ENCODE data around the gene GABBR1.

The GABBR1 gene

DNA sequence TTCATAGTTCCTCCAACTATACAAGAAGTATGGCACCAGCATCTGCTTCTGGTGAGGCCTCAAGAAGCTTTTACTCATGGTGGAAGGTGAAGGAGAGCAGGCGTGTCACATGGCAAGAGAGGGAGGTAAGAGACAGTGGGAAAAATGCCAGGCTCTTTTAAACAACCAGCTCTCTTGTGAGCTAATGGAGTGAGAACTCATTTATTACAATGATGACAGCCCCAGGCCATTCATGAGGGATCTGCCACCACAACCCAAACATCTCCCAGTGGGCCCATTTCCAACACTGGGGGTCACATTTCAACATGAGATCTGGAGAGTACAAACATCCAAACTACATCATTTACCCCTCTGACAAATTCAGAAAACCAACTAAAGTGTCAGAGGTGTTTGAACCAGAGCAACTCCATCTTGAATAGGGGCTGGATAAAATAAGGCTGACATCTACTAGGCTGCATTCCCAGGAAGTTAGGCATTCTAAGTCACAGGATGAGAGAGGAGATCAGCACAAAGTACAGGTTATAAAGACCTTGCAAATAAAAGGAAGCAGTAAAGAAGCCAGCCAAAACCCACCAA lies 71.3 kb downstream of the GABBR1 start:
- no peak for DNase-seq

DNA sequence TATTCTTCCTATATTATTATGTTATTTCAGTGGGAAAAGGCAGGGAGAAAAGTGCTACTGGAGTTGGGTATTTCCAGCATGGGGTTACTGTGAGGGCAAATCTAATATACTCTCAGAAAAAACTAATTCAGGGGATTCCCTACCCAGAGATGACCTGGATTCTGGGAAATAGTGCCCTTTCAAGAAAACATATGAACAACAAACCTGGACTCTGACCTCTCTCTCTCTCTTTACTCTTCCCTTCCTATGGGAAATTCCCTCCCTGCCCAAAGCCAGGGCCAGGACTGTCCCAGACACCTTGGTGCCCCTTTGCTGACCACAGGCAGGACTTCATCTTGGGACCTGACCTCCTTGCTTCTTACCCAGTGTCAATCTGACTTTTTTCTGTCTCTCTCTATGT lies 71.9 kb downstream of the GABBR1 start:
- DNase-seq: no peak

DNA sequence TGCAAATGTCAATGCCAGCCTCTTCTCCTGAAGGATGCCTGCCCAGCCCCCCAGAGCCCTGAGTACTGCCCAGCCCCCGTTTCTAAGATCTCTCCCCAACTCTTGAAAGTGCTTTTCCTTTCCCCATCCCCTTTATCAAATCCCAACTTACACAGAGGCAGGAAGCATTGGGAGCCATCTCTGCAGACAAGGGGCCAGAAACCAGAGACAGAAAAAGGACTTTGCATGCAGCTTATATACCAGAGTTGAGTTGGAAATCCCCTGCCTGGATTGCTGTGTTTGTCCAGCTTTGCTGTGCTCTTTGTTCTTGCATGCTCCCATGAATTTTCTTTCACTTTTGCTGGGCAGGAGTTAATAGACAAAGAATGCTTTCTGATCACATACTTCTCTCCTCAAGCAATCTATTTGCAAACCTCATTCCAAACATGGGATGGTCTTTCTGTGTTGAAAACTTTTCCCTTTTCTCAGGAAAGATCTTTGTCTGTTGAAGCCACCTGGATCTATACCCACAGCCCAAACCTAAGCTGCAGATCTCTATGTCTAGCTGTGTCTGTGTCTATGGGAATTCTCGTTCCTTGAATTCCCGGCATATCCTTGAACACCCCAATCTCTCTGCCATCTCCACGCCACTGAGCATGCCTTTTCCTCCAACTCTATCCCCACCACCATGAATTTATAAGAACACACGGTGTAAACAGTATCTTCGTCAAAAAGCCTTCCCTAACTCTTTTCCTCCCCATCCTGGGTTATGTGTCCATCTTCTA lies 73.3 kb downstream of the GABBR1 start, which contains the start of gene UBD:
Gene UBD (minus strand): TSS at position 209 of the 764 bp plus-strand sequence. CDS start 31 bp downstream, at position 178.
- no peak for DNase-seq

DNA sequence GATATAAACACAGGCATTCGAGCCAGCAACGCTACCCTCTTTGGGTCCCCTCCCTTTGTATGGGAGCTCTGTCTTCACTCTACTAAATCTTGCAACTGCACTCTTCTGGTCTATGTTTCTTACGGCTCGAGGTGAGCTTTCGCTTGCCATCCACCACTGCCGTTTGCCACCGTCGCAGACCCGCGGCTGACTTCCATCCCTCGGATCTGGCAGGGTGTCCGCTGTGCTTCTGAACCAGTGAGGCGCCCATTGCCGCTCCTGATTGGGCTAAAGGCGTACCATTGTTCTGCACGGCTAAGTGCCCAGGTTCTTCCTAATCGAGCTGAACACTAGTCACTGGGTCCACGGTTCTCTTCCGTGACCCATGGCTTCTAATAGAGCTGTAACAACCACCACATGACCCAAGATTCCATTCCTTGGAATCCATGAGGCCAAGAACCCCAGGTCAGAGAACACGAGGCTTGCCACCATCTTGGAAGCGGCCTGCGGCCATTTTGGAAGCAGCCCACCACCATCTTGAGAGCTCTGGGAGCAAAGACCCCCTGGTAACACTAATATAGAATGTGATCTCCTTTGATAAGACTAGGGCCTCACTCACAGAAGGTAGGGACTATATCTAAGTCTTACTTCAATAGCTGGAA lies 74.4 kb downstream of the GABBR1 start:
- DNase-seq: no peak

DNA sequence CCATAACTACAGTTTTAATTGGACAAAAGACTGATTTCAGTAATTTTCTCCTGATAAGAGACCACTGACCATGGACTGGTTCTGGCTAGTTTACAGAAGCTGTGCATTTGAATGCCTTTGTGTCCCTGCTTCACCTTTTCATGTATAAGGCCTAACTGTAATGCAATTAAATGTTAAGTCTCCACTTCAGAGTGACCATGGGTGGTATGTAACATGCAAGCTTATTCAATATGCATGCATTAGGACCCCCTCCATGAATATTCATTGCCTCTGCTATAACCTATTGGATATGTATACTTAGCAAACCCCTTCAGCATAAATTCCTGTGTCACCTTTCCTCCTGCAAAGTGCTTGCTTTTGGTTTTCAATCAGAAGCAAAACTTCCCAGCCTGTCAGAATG lies 75.7 kb downstream of the GABBR1 start:
- no peak for DNase-seq

DNA sequence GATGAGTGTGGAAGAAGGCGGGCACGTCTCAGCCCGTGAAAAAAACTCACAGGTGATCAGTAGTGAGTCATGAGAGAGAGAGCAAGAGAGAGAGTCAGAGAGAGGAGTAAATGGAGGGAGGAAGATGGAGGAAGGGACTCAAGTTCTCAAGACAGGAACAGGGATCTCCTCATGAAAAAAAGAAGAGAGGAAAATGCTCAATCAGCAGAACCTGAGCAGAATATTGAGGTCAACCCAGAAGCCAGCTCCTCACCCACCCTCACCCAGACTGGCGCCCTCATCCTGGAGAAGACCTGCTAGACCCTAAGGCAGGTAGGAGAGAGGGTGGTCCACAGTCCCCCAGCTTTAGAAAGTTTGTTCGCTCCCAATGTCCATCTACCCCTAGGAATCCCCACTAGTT lies 78.2 kb downstream of the GABBR1 start:
- no peak for DNase-seq

DNA sequence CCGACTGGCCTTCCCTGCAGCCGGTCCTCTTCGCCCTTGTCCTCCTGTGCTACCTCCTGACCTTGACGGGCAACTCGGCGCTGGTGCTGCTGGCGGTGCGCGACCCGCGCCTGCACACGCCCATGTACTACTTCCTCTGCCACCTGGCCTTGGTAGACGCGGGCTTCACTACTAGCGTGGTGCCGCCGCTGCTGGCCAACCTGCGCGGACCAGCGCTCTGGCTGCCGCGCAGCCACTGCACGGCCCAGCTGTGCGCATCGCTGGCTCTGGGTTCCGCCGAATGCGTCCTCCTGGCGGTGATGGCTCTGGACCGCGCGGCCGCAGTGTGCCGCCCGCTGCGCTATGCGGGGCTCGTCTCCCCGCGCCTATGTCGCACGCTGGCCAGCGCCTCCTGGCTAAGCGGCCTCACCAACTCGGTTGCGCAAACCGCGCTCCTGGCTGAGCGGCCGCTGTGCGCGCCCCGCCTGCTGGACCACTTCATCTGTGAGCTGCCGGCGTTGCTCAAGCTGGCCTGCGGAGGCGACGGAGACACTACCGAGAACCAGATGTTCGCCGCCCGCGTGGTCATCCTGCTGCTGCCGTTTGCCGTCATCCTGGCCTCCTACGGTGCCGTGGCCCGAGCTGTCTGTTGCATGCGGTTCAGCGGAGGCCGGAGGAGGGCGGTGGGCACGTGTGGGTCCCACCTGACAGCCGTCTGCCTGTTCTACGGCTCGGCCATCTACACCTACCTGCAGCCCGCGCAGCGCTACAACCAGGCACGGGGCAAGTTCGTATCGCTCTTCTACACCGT lies 79.5 kb downstream of the GABBR1 start:
- DNase-seq: peak; percentile 4 to 29

DNA sequence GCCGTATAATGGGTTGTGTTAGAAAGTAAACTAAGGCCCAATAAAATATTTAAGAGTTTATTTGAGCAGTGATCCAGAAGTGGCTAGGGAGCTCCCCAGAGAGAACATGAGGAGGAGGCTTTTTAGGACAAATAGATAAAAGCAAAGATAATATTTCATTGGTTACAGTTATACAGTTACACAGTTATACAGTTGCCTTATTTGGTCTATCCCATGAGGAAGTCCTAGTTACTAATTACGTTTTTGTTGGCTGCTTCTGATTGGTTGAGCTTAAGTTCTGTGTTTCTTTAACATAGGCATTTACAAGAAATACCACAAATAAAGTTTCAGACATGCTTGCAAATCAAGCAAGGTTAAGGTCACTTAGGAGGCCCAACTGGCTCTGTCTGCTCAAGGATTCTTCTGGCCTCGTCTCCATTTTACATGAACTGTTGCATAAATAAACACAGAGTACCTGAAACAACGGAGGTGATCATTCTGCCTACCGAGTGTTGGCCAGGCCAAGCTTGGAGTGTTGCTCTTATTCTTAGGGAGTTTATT lies 80.4 kb downstream of the GABBR1 start:
- DNase-seq: peak in 1 of 2 donors; percentile 78

DNA sequence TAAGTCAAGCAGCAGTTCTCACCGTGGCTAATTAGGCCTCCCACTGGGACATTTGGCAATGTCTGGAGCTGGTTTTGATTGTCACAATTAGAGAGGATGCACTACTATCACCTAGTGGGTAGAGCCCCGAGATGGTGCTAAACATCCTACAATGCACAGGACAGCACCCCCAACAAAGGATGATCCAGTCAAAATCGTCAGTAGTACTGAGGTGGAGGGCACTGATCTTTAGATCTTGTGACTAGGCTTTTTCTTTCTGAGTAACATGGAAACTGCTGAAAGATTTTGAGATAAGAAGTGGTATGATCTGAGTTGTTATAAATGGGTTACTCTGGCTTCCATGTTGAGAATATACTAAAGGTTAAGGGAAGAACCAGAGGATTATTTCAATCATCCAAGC lies 85.4 kb downstream of the GABBR1 start:
- no peak for DNase-seq

DNA sequence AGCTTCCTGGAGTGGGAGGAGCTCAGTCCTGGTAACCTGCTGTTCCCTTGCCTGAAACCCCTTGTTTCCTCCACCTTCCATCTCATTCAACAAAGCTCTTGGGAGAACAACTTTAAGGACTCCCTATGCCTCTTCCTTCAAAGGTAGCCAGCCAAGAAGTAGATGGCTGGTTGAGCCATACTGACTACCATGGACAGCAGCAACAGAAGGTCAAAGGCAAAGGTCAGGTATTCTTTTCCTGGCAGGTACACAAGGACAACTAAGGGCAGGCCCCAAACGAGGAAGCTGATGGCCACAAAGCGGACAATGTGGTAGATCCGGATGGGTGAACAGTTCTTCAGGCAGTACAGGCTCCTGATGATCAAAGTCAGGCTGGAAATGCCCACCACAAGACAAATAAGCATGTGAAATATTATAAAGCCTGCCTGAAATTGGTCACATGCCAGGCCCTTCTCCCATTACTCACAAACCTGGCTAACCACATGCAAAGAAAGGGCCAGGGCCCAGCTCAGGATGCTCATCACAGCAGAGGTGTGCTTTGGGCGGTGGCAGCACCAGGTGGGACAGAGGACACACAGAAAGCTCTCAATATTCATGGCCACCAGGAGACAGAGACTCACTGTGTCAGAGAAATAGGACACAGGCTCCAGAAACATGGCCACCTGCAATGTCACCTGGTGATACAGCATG lies 95.1 kb downstream of the GABBR1 start:
- DNase-seq: no peak

DNA sequence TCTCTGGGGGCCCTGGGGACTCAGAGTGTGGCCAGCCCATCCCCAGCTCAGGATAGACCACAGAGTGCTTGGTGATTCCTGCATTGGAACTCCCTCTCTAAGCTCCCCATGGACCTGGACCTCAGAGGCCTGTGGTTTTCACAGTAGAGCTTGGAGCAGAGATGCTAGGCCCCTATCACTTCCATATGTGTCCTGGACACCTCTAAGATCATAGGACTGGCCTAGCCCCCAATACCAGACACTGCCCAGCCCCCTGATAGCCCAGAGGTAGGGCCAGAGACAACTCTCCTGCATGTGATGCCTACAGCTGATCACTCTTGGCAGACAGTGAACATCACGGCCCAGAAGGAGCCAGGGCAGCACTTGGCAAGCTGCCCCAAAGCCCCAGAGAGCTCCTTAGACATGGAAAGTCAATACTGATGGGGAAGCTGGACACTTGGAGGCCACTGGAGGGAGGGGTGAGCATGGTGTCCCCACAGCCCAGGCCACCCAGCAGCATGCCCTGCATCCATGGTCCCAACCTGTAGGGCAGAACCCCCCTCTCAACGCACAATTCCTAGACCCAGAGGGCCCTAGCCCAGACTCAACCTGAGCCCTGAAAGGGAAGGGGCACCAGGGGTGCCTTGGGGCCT lies 100.5 kb downstream of the GABBR1 start:
- DNase-seq: no peak

DNA sequence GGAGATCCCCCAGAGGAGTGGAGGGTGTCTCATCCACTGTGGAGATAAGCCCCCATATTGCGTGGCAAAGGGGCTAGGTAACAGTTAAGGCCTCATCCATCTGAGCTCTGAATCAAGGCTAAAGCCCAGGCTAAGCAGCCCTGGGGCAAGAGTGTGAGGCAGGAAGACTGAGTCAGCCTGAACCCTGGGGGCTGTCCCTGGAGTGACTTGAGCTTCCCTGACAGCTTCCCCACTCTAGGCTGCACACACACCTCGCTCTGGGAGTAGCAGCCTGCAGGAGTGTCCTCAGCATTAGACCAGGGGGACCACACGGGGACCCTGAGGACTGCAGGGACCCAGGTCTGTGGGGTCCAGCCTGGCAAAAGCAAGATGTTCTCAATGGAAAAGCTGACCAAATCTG lies 101.3 kb downstream of the GABBR1 start:
- no peak for DNase-seq

DNA sequence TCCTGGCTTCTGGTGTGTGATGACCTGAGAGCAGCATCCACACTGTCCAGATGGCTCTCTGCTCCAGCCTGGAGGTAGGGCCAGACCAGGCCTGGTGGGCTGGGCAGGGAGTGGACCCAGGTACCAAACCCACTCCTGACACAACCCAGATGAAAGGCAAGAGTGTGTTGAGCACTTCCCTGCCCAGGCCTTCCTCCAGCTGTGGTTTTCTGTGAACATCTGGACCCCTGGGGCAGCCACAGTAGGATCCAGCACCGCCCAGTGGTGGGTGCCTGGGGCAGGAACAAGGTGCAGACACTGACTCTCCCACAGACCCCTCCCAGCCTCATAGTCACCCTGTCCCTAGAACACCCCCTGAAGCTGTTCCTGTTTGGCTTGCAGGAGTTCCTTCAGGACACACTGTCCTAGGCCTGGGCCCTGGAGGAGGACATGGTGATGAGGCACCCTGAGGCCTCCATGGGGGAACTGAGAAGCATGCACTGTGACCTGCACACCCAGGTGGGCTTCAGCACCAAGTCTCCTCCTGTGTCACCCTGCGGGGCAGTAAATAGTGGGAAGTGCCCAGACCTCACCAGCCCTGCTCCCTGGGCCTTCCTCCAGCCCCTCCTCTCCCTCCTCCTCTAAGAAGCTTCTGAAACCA lies 102.2 kb downstream of the GABBR1 start:
- DNase-seq: no peak

DNA sequence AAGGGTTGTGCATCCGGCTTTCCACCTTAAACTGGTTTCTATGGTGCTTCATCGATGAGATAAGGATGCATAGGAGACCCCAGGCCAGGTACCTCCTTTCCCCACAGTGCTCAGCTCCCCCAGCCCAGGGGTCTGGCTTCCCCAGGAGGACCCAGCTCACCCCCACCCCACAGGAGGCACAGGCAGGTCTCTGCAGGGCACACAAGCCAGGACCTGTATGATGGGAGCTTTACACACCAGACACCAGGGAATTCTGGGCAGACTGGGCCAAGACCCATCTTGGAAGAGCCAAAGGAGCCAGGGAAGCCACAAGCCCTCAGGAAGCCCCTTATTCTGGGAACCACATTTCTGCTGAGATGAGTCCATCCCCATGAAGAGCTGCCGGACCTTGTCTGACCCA lies 103.0 kb downstream of the GABBR1 start:
- DNase-seq: no peak

DNA sequence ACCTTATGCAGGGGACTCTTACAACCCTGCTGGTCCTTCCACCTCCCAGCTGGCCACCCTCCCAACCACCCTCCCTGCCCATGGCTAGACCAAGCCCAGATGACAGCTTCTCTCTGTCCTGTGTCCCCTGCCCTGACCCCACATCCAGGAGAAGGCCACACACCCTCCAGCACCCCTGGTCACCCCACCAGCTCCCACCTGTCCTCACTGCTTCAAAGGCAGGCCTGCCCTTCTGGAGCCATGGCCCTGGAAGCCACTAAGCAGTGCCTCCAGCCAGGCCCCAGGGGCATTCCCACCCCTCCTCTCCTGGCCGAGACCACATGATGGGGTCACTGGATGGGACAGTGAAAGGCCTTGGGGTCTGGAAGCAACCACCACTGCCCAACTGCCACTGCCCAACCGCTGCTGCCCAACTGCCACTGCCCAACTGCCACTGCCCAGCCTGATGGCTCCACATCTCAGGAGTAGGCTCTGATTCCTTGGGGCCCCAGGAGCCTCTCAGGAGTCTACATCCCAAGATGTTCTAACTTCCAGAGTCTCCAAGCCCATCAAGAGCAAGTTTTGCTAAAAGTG lies 103.9 kb downstream of the GABBR1 start:
- no peak for DNase-seq

DNA sequence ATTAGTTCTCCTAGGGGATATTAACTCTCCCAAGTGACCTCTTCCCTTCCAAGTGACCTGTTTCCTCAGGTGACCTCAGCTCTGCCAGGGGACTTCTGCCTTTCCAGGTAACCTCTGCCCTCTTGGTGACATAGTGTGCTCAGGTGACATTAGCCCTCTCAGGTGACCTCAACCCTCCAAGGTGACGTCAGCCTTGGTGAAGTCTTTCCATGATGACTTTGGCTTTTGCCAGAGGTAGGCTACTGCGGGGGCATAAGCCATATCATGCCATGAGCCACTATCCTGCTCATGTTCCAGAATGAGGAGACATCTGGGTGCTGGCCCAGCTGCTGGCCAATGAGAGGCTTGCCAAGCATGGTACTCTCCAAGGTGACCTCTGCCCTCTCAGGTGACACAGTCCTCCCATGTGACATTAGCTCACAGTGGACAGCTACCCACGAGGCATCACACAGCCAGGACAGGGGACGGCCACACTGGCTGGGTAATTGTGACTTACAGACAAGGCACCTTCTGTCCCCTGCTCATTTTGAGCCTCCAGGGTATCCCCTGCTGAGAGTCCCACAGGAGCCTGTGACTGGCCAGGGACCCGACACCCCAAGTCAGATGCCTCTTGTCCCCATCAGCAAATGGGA lies 104.6 kb downstream of the GABBR1 start:
- DNase-seq: no peak

DNA sequence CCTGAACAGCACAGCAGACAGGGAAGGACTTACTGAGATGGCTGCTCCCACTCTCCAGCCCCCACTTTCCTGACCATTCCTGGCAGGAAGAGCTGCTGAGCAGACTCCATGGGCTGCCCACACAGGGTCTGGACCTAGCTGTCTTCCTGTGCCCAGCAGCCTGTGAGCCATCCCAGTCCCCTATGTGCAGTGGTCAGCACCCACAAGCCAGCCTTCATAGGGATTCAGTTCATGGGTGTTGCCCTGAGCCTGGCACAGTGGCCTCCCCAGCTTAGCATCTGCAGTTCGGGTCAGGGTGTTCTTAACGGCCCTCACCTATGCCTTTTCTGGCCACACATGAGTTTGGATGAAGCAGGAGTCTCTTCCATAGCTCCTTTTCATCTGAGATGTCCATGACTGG lies 105.4 kb downstream of the GABBR1 start:
- DNase-seq: no peak

DNA sequence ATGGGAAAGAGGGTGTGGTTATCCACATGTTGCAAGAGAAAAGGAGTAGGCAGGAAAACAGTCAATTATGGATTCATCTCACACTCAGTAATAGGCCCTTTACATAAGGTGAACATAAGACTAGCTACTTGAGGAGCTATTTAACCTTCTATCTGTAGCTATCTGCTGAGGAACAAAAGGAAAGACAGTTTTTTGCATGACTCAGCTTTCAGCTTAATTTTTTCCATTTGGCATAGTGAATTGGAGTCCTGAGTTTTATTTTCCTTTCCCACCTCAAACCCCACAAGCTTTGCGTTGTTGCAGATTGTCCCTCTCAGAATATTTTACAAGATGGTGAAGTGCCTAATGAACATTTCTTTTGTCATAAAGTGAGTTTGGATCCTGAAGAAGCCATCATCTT lies 105.9 kb downstream of the GABBR1 start:
- no peak for DNase-seq

DNA sequence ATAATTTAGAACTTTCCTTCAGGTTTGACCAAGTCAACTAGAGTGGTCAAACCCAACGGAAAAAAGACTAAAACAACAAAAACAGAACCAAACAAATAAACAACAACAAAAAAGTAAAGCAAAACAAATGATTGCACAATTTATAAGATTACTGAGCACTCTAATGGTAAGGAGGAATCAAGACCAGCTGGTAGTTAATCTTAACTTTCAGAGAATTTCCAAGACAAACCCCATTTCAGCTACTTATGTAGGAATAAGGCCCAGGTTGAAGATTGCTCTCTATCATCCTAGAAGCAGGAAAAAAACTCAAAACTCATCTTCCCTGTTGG lies 107.7 kb downstream of the GABBR1 start:
- DNase-seq: no peak

DNA sequence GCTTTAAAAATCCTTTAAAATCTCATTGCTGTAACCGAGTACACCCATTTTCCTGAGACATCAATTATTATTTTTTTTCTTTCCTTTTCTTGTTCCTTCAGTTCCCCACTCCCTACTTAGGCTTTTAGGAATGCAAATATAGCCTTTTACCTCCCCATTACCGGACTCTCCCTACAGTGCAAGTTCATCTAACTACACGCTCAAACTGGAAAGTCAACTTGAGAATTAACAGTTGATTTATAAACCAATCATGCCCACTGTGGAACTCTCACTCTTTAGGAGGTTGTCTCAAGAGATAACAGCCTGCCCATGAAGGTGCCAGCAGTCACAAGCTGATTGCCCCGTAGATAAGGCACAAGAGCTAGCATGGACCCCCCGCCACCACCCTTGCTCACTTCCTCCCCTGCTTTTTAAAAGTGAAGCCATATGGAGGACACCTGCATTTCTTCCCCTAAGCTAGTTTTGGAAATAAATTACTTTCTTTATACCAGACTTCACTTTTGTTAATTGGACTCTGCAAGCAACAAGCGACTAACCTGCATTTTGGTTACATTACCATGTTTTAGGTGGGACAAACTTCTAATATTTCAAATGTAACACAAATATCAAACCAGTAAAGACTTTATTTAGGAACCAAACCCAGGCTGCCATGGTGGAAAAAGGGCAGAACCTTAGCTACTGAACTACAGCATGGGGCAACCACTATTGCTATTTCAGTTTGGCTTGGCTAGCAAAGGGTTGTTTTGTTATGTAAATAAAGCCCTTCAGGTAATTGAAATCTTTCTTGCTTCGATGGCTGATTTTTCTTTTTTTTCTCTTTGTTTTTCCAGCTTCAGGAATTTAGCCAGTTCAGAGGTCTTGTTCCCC lies 108.3 kb downstream of the GABBR1 start:
- no peak for DNase-seq

Measured in CD4-positive, alpha-beta T cell treated with Interleukin-1 beta for 1 hour (primary cell).